Activated T-helper 17 cell treated with anti-CD3 and anti-CD28 coated beads, Interleukin-2, amount 50 U/mL, for 72 hours (primary cell): ENCODE data around the gene PPM1G. TPM values are rescaled to one million over a fixed set of nuclear protein-coding genes. Genes with fewer than 3 reads are reported as not detected.
"Not testable (repeated sequence)": the region's sequence is repeated elsewhere in the genome, so short reads cannot be mapped to it uniquely, and the experiment has no call there.

ENCODE experiments used
- ATAC-seq: fragments of 150-1000 bp; cut with Tn5 transposase; replicated peaks from 2 replicates; pipeline ENCODE4 v1.10.0; 2021; ENCODE audit warnings: mild to moderate bottlenecking, moderate library complexity
- H3K27ac Mint-ChIP-seq: one replicate; pipeline ENCODE4 v1.8.0; 2022; ENCODE audit warnings: mixed read lengths
- H3K27me3 Mint-ChIP-seq: one replicate; pipeline ENCODE4 v1.8.0; 2022; ENCODE audit warnings: mixed read lengths
- H3K36me3 Mint-ChIP-seq: one replicate; pipeline ENCODE4 v1.8.0; 2022; ENCODE audit warnings: low read depth, mild to moderate bottlenecking, mixed read lengths
- H3K4me1 Mint-ChIP-seq: one replicate; pipeline ENCODE4 v1.8.0; 2022; ENCODE audit warnings: mixed read lengths
- H3K4me3 Mint-ChIP-seq: one replicate; pipeline ENCODE4 v1.8.0; 2022; ENCODE audit warnings: mild to moderate bottlenecking, mixed read lengths
- H3K9me3 Mint-ChIP-seq: one replicate; pipeline ENCODE4 v1.8.0; 2022; ENCODE audit warnings: mixed read lengths
- total RNA-seq, 2 donors: library from RNA; stranded (reverse); gene quantifications; one replicate each; pipeline ENCODE4 v1.2.3, GENCODE V29; 2022

The PPM1G gene
- total RNA-seq, 2 donors from 2014 or later = 67.0 to 158 TPM

GRCh38 chr2:27373567-27373966, 35.8 kb downstream of the PPM1G start:
- H3K36me3 Mint-ChIP-seq = peaks cover 94% of the 10 kb centered on the region

GRCh38 chr2:27372937-27373336, 36.5 kb downstream of the PPM1G start:
- H3K4me1 Mint-ChIP-seq = peaks cover 28% of the 10 kb centered on the region
- H3K36me3 Mint-ChIP-seq = peaks cover 94% of the 10 kb centered on the region
- no peaks in the 10 kb centered on the region for H3K27me3 Mint-ChIP-seq
- H3K9me3 Mint-ChIP-seq = no peaks in the 10 kb centered on the region
- H3K4me3 Mint-ChIP-seq = peak overlapping the region; percentile 92
- H3K27ac Mint-ChIP-seq = peak overlapping the region; percentile 80
- no peak for ATAC-seq

More at GRCh38 chr2:27373567-27373966, 35.8 kb downstream of the PPM1G start:
- no peaks in the 10 kb centered on the region for H3K9me3 Mint-ChIP-seq
- no peak overlapping the region for H3K27ac Mint-ChIP-seq
- no peak overlapping the region for H3K4me3 Mint-ChIP-seq
- peaks cover 26% of the 10 kb centered on the region for H3K4me1 Mint-ChIP-seq
- H3K27me3 Mint-ChIP-seq = no peaks in the 10 kb centered on the region
- ATAC-seq = no peak

GRCh38 chr2:27370816-27371620, 38.4 kb downstream of the PPM1G start:
- H3K9me3 Mint-ChIP-seq = no peaks in the 10 kb centered on the region
- H3K27ac Mint-ChIP-seq = peak overlapping the region; percentile 90
- H3K4me1 Mint-ChIP-seq = peaks cover 28% of the 10 kb centered on the region
- H3K4me3 Mint-ChIP-seq = peak overlapping the region; percentile 92
- H3K36me3 Mint-ChIP-seq = peaks cover 93% of the 10 kb centered on the region
- peak; percentile 12 for ATAC-seq
- H3K27me3 Mint-ChIP-seq = no peaks in the 10 kb centered on the region

- peaks cover 92% of the 10 kb centered on the region for H3K36me3 Mint-ChIP-seq
- H3K27me3 Mint-ChIP-seq = no peaks in the 10 kb centered on the region
- peak within 1 kb of the TSS; percentile 92 for H3K4me3 Mint-ChIP-seq
- peak; percentile 96 for ATAC-seq
- H3K9me3 Mint-ChIP-seq = no peaks in the 10 kb centered on the region
- peak within 1 kb of the TSS; percentile 90 for H3K27ac Mint-ChIP-seq
- peaks cover 28% of the 10 kb centered on the region for H3K4me1 Mint-ChIP-seq
Observed at GRCh38 chr2:27370026-27370815, 39.2 kb downstream of the PPM1G start, which contains the start of the genes EIF2B4 and SNX17. Gene EIF2B4, minus strand, starts transcription at chr2:27370338. Its CDS starts 24 bp downstream, at chr2:27370314. Gene SNX17, plus strand, starts transcription at chr2:27370616. Its CDS starts 128 bp downstream, at chr2:27370744.

GRCh38 chr2:27369471-27370025, 39.8 kb downstream of the PPM1G start:
- peak; percentile 23 for ATAC-seq

GRCh38 chr2:27363933-27364332, 45.5 kb downstream of the PPM1G start:
- H3K27me3 Mint-ChIP-seq = no peaks in the 10 kb centered on the region
- no peak overlapping the region for H3K4me3 Mint-ChIP-seq
- peaks cover 62% of the 10 kb centered on the region for H3K36me3 Mint-ChIP-seq
- H3K9me3 Mint-ChIP-seq = no peaks in the 10 kb centered on the region
- H3K4me1 Mint-ChIP-seq = peaks cover 6% of the 10 kb centered on the region
- ATAC-seq = peak; percentile 39
- H3K27ac Mint-ChIP-seq = no peak overlapping the region

More at GRCh38 chr2:27369471-27370025, 39.8 kb downstream of the PPM1G start:
- Mint-ChIP-seq H3K27me3 (no peaks in the 10 kb centered on the region), H3K4me1 (peaks cover 28% of the 10 kb centered on the region), H3K27ac (peak overlapping the region; percentile 90), H3K9me3 (no peaks in the 10 kb centered on the region), H3K4me3 (peak overlapping the region; percentile 92), H3K36me3 (peaks cover 92% of the 10 kb centered on the region)

- no peaks in the 10 kb centered on the region for H3K27me3 Mint-ChIP-seq
- no peaks in the 10 kb centered on the region for H3K9me3 Mint-ChIP-seq
- peaks cover 59% of the 10 kb centered on the region for H3K36me3 Mint-ChIP-seq
- H3K4me1 Mint-ChIP-seq = peaks cover 8% of the 10 kb centered on the region
- peak overlapping the region; percentile 30 for H3K27ac Mint-ChIP-seq
- no peak for ATAC-seq
- no peak overlapping the region for H3K4me3 Mint-ChIP-seq
Observed at GRCh38 chr2:27362678-27363420, 46.5 kb downstream of the PPM1G start.

- Mint-ChIP-seq H3K4me1 (peaks cover 19% of the 10 kb centered on the region), H3K9me3 (no peaks in the 10 kb centered on the region), H3K36me3 (peaks cover 20% of the 10 kb centered on the region), H3K27ac (peak within 1 kb of the TSS; percentile 97), H3K4me3 (peak within 1 kb of the TSS; percentile 95), H3K27me3 (no peaks in the 10 kb centered on the region)
- peak; percentile 84 for ATAC-seq
Observed at GRCh38 chr2:27356382-27357181, 52.8 kb downstream of the PPM1G start, which contains the start of gene GTF3C2. Gene GTF3C2, minus strand, starts transcription at chr2:27356764. Its CDS starts 13,210 bp downstream, at chr2:27343554.

GRCh38 chr2:27356056-27356381, 53.4 kb downstream of the PPM1G start:
- Mint-ChIP-seq H3K36me3 (peaks cover 20% of the 10 kb centered on the region), H3K4me1 (peaks cover 20% of the 10 kb centered on the region)

GRCh38 chr2:27354597-27354927, 54.8 kb downstream of the PPM1G start:
- Mint-ChIP-seq H3K4me3 (peak overlapping the region; percentile 95), H3K4me1 (peaks cover 25% of the 10 kb centered on the region), H3K27me3 (no peaks in the 10 kb centered on the region), H3K36me3 (peaks cover 28% of the 10 kb centered on the region), H3K27ac (no peak overlapping the region), H3K9me3 (no peaks in the 10 kb centered on the region)
- ATAC-seq = no peak

More at GRCh38 chr2:27356056-27356381, 53.4 kb downstream of the PPM1G start:
- Mint-ChIP-seq H3K4me3 (peak overlapping the region; percentile 95), H3K9me3 (no peaks in the 10 kb centered on the region), H3K27me3 (no peaks in the 10 kb centered on the region), H3K27ac (peak overlapping the region; percentile 97)
- ATAC-seq = peak; percentile 54

GRCh38 chr2:27353762-27354596, 55.4 kb downstream of the PPM1G start:
- Mint-ChIP-seq H3K4me3 (peak overlapping the region; percentile 95), H3K36me3 (peaks cover 34% of the 10 kb centered on the region)

GRCh38 chr2:27353386-27353761, 56.0 kb downstream of the PPM1G start:
- H3K4me3 Mint-ChIP-seq, ATAC-seq, H3K9me3 Mint-ChIP-seq, H3K27ac Mint-ChIP-seq, H3K27me3 Mint-ChIP-seq: not testable (repeated sequence)
- peaks cover 33% of the 10 kb centered on the region for H3K36me3 Mint-ChIP-seq
- H3K4me1 Mint-ChIP-seq = peaks cover 22% of the 10 kb centered on the region

More at GRCh38 chr2:27353762-27354596, 55.4 kb downstream of the PPM1G start:
- Mint-ChIP-seq H3K4me1 (peaks cover 25% of the 10 kb centered on the region), H3K27ac (no peak overlapping the region), H3K27me3 (no peaks in the 10 kb centered on the region), H3K9me3 (no peaks in the 10 kb centered on the region)
- no peak for ATAC-seq
